Karpas-422 (cell line): ENCODE data around the gene PDE8B. TPM values are rescaled to one million over a fixed set of nuclear protein-coding genes. Genes with fewer than 3 reads are reported as not detected.

Source experiments
- DNase-seq: peaks from one replicate; pipeline ENCODE4 v3.0.0-alpha.2; 2015
- H2AFZ ChIP-seq: fragments of 200-600 bp; sonication (generic); 2 replicates; pipeline ENCODE4 v1.6.1; 2014; ENCODE audit warnings: antibody characterized with exemption, low read length, mixed read lengths
- H3K27ac ChIP-seq: fragments of 200-600 bp; sonication (generic); 2 replicates; pipeline ENCODE4 v1.5.1; 2014; ENCODE audit warnings: mild to moderate bottlenecking, low read length, moderate library complexity
- H3K27me3 ChIP-seq: fragments of 200-600 bp; sonication (generic); 2 replicates; pipeline ENCODE4 v1.6.1; 2014; ENCODE audit warnings: low read length, mixed read lengths
- H3K36me3 ChIP-seq: fragments of 200-600 bp; sonication (generic); 2 replicates; pipeline ENCODE4 v1.6.1; 2014; ENCODE audit warnings: low read length, mixed read lengths; ENCODE audit not compliant: insufficient read depth
- H3K4me1 ChIP-seq: fragments of 200-600 bp; sonication (generic); 2 replicates; pipeline ENCODE4 v1.6.1; 2014; ENCODE audit warnings: mild to moderate bottlenecking, low read length, mixed read lengths
- H3K4me2 ChIP-seq: fragments of 200-600 bp; sonication (generic); 2 replicates; pipeline ENCODE4 v1.6.1; 2014; ENCODE audit warnings: low read length, low read depth, mild to moderate bottlenecking; ENCODE audit not compliant: poor library complexity, severe bottlenecking
- H3K4me3 ChIP-seq: fragments of 200-600 bp; sonication (generic); 2 replicates; pipeline ENCODE4 v1.5.1; 2014; ENCODE audit warnings: mild to moderate bottlenecking, antibody characterized with exemption, low read length, mixed read lengths
- H3K79me2 ChIP-seq: fragments of 200-600 bp; sonication (generic); 2 replicates; pipeline ENCODE4 v1.6.1; 2014; ENCODE audit warnings: mild to moderate bottlenecking, low read length, mixed read lengths
- H3K9ac ChIP-seq: fragments of 200-600 bp; sonication (generic); 2 replicates; pipeline ENCODE4 v1.6.0; 2014; ENCODE audit warnings: low read length
- H3K9me2 ChIP-seq: fragments of 200-600 bp; sonication (generic), shearing (Covaris generic); replicated peaks from 2 replicates; pipeline ENCODE4 v1.6.0; 2014; ENCODE audit warnings: mild to moderate bottlenecking, low read length, moderate library complexity; ENCODE audit not compliant: insufficient read depth
- H3K9me3 ChIP-seq: fragments of 300-700, 200-600 bp; sonication (generic); 2 replicates; pipeline ENCODE4 v1.6.1; 2014; ENCODE audit warnings: low read length, mixed read lengths
- H4K20me1 ChIP-seq: fragments of 200-600 bp; sonication (generic); 2 replicates; pipeline ENCODE4 v1.6.1; 2014; ENCODE audit warnings: mild to moderate bottlenecking, antibody characterized with exemption, low read length, low read depth; ENCODE audit not compliant: insufficient read depth
- total RNA-seq: library from RNA; depleted of rRNA; stranded (reverse); fragments of >200 nt; shearing (Covaris generic); gene quantifications from 2 replicates; pipeline ENCODE4 v1.2.3, GENCODE V29; 2014; ENCODE audit warnings: low replicate concordance

PDE8B gene
- total RNA-seq, 1 experiment from 2014 or later, result 0.15 TPM

- Histone ChIP-seq H3K27ac (no peak overlapping the region), H3K4me2 (no peak overlapping the region), H4K20me1 (no peaks in the 10 kb centered on the region), H3K36me3 (no peaks in the 10 kb centered on the region), H3K27me3 (no peaks in the 10 kb centered on the region), H3K79me2 (no peaks in the 10 kb centered on the region), H3K9me2 (no peaks in the 10 kb centered on the region), H2AFZ (no peak overlapping the region), H3K4me1 (no peaks in the 10 kb centered on the region), H3K4me3 (no peak overlapping the region), H3K9ac (no peak overlapping the region), H3K9me3 (no peaks in the 10 kb centered on the region)
- DNase-seq, result no peak
Observed at GRCh38 chr5:77354454-77354853, 144.0 kb downstream of the PDE8B start.

GRCh38 chr5:77355080-77355479, 144.6 kb downstream of the PDE8B start:
- Histone ChIP-seq H3K4me1 (no peaks in the 10 kb centered on the region), H3K9me2 (no peaks in the 10 kb centered on the region), H3K27me3 (no peaks in the 10 kb centered on the region), H4K20me1 (no peaks in the 10 kb centered on the region), H3K79me2 (no peaks in the 10 kb centered on the region), H3K27ac (no peak overlapping the region), H3K4me3 (no peak overlapping the region), H2AFZ (no peak overlapping the region), H3K9ac (no peak overlapping the region), H3K4me2 (no peak overlapping the region), H3K9me3 (no peaks in the 10 kb centered on the region), H3K36me3 (no peaks in the 10 kb centered on the region)
- DNase-seq, result no peak

- H3K4me1 ChIP-seq, result no peaks in the 10 kb centered on the region
- H3K27me3 ChIP-seq, result no peaks in the 10 kb centered on the region
- no peak overlapping the region for H3K9ac ChIP-seq
- H3K4me2 ChIP-seq, result no peak overlapping the region
- no peaks in the 10 kb centered on the region for H3K9me3 ChIP-seq
- no peak for DNase-seq
- no peaks in the 10 kb centered on the region for H3K36me3 ChIP-seq
- H3K9me2 ChIP-seq, result no peaks in the 10 kb centered on the region
- H4K20me1 ChIP-seq, result no peaks in the 10 kb centered on the region
- no peak overlapping the region for H2AFZ ChIP-seq
- no peaks in the 10 kb centered on the region for H3K79me2 ChIP-seq
- H3K4me3 ChIP-seq, result no peak overlapping the region
- no peak overlapping the region for H3K27ac ChIP-seq
Observed at GRCh38 chr5:77355751-77356150, 145.3 kb downstream of the PDE8B start.

- H4K20me1 ChIP-seq, result no peaks in the 10 kb centered on the region
- no peaks in the 10 kb centered on the region for H3K9me3 ChIP-seq
- no peaks in the 10 kb centered on the region for H3K9me2 ChIP-seq
- H3K36me3 ChIP-seq, result no peaks in the 10 kb centered on the region
- no peak overlapping the region for H3K4me3 ChIP-seq
- DNase-seq, result no peak
- no peak overlapping the region for H3K27ac ChIP-seq
- H3K4me2 ChIP-seq, result no peak overlapping the region
- no peak overlapping the region for H2AFZ ChIP-seq
- H3K79me2 ChIP-seq, result no peaks in the 10 kb centered on the region
- no peaks in the 10 kb centered on the region for H3K4me1 ChIP-seq
- no peaks in the 10 kb centered on the region for H3K27me3 ChIP-seq
- H3K9ac ChIP-seq, result no peak overlapping the region
Observed at GRCh38 chr5:77356740-77357139, 146.3 kb downstream of the PDE8B start.

- H2AFZ ChIP-seq, result no peak overlapping the region
- no peak overlapping the region for H3K4me2 ChIP-seq
- no peaks in the 10 kb centered on the region for H3K79me2 ChIP-seq
Observed at GRCh38 chr5:77358255-77359205, 148.1 kb downstream of the PDE8B start.

GRCh38 chr5:77359231-77359630, 148.8 kb downstream of the PDE8B start:
- no peak for DNase-seq
- Histone ChIP-seq H3K79me2 (no peaks in the 10 kb centered on the region), H3K9me2 (no peaks in the 10 kb centered on the region), H3K27me3 (no peaks in the 10 kb centered on the region), H3K4me2 (no peak overlapping the region), H3K9ac (no peak overlapping the region), H3K9me3 (no peaks in the 10 kb centered on the region), H4K20me1 (no peaks in the 10 kb centered on the region), H2AFZ (no peak overlapping the region), H3K36me3 (no peaks in the 10 kb centered on the region), H3K4me3 (no peak overlapping the region), H3K4me1 (peaks cover 1% of the 10 kb centered on the region; the same call in 1 of the 2 replicates), H3K27ac (no peak overlapping the region)

More at GRCh38 chr5:77358255-77359205, 148.1 kb downstream of the PDE8B start:
- H3K36me3 ChIP-seq, result no peaks in the 10 kb centered on the region
- H3K27me3 ChIP-seq, result no peaks in the 10 kb centered on the region
- no peaks in the 10 kb centered on the region for H3K9me2 ChIP-seq
- no peak overlapping the region for H3K27ac ChIP-seq
- no peak for DNase-seq
- no peaks in the 10 kb centered on the region for H3K9me3 ChIP-seq
- no peak overlapping the region for H3K9ac ChIP-seq
- no peaks in the 10 kb centered on the region for H3K4me1 ChIP-seq
- H3K4me3 ChIP-seq, result no peak overlapping the region
- H4K20me1 ChIP-seq, result no peaks in the 10 kb centered on the region

GRCh38 chr5:77360381-77360780, 149.9 kb downstream of the PDE8B start:
- Histone ChIP-seq H2AFZ (no peak overlapping the region), H3K79me2 (no peaks in the 10 kb centered on the region), H3K4me2 (no peak overlapping the region), H4K20me1 (no peaks in the 10 kb centered on the region), H3K9ac (no peak overlapping the region), H3K27ac (no peak overlapping the region), H3K27me3 (no peaks in the 10 kb centered on the region), H3K9me3 (no peaks in the 10 kb centered on the region), H3K4me3 (no peak overlapping the region), H3K4me1 (peaks cover 6% of the 10 kb centered on the region; the same call in 1 of the 2 replicates), H3K9me2 (no peaks in the 10 kb centered on the region), H3K36me3 (no peaks in the 10 kb centered on the region)
- no peak for DNase-seq

GRCh38 chr5:77360973-77361372, 150.5 kb downstream of the PDE8B start:
- H3K4me3 ChIP-seq, result no peak overlapping the region
- H3K27me3 ChIP-seq, result no peaks in the 10 kb centered on the region
- no peak overlapping the region for H3K9ac ChIP-seq
- H3K27ac ChIP-seq, result no peak overlapping the region
- H2AFZ ChIP-seq, result no peak overlapping the region
- no peak overlapping the region for H3K4me2 ChIP-seq
- H4K20me1 ChIP-seq, result no peaks in the 10 kb centered on the region
- DNase-seq, result no peak
- no peaks in the 10 kb centered on the region for H3K9me2 ChIP-seq
- no peaks in the 10 kb centered on the region for H3K79me2 ChIP-seq
- peaks cover 6% of the 10 kb centered on the region; the same call in 1 of the 2 replicates for H3K4me1 ChIP-seq
- no peaks in the 10 kb centered on the region for H3K36me3 ChIP-seq
- no peaks in the 10 kb centered on the region for H3K9me3 ChIP-seq
